OCI-LY7 (cell line): Measurements from ENCODE around the gene GALNT1. TPM values are rescaled to one million over a fixed set of nuclear protein-coding genes. Genes with fewer than 3 reads are reported as not detected.

Experiments used
- BruUV-seq: library from RNA; stranded (reverse); fragments of 400-500 nt; replicated peaks from 2 replicates; lab custom pipeline; 2021; lab: Mats Ljungman, UMichigan
- CTCF ChIA-PET: fragments of 300-600 bp; sonication (Branson Sonifier 250); formaldehyde crosslinking; loops from one replicate; lab custom pipeline; 2022; ENCODE audit warnings: antibody characterized with exemption; ENCODE audit not compliant: unreplicated experiment; lab: Charles Lee
- POLR2A ChIA-PET: fragments of 300-600 bp; sonication (Branson Sonifier 250); formaldehyde crosslinking; loops from one replicate; lab custom pipeline; 2022; ENCODE audit warnings: antibody characterized with exemption; lab: Charles Lee
- DNase-seq: peaks from one replicate; pipeline ENCODE4 v3.0.0-alpha.2; 2015; ENCODE audit warnings: low spot score
- H2AFZ ChIP-seq: fragments of 200-600 bp; sonication (generic), shearing (Covaris generic); 2 replicates; pipeline ENCODE4 v1.6.1; 2014; ENCODE audit warnings: mild to moderate bottlenecking, antibody characterized with exemption, low read length, moderate library complexity
- H3K27ac ChIP-seq: fragments of 200-600 bp; sonication (generic); 2 replicates; pipeline ENCODE4 v1.5.1; 2014; ENCODE audit warnings: mixed run types, low read depth, mild to moderate bottlenecking, moderate library complexity, low read length, inconsistent platforms; ENCODE audit not compliant: poor library complexity, severe bottlenecking
- H3K36me3 ChIP-seq: fragments of 200-600 bp; sonication (generic); 2 replicates; pipeline ENCODE4 v1.6.1; 2014; ENCODE audit warnings: mild to moderate bottlenecking, antibody characterized with exemption, low read length, moderate library complexity, mixed read lengths; ENCODE audit not compliant: insufficient read depth
- H3K4me1 ChIP-seq: fragments of 200-600 bp; sonication (generic); 2 replicates; pipeline ENCODE4 v1.5.1; 2014; ENCODE audit warnings: mild to moderate bottlenecking, low read length; ENCODE audit not compliant: insufficient read depth, poor library complexity, severe bottlenecking
- H3K4me2 ChIP-seq: fragments of 200-600 bp; sonication (generic); 2 replicates; pipeline ENCODE4 v1.6.1; 2014; ENCODE audit warnings: mild to moderate bottlenecking, low read length
- H3K4me3 ChIP-seq: fragments of 200-600 bp; sonication (generic); 2 replicates; pipeline ENCODE4 v1.5.1; 2014; ENCODE audit warnings: mild to moderate bottlenecking, low read depth, low read length; ENCODE audit not compliant: poor library complexity, severe bottlenecking
- H3K79me2 ChIP-seq: fragments of 200-600 bp; sonication (generic); 2 replicates; pipeline ENCODE4 v1.6.1; 2016; ENCODE audit warnings: low read depth, mild to moderate bottlenecking, low read length, moderate library complexity, mixed read lengths; ENCODE audit not compliant: insufficient read depth
- H3K9me2 ChIP-seq: fragments of 200-600 bp; sonication (generic); 2 replicates; pipeline ENCODE4 v1.6.1; 2016; ENCODE audit warnings: mild to moderate bottlenecking, low read length, mixed read lengths; ENCODE audit not compliant: insufficient read depth
- H3K9me3 ChIP-seq: fragments of 200-600 bp; sonication (generic); 2 replicates; pipeline ENCODE4 v1.6.1; 2014; ENCODE audit warnings: mild to moderate bottlenecking, mixed run types, low read length, mixed read lengths
- H4K20me1 ChIP-seq: fragments of 200-600 bp; sonication (generic); 2 replicates; pipeline ENCODE4 v1.6.1; 2014; ENCODE audit warnings: mild to moderate bottlenecking, antibody characterized with exemption, low read length, moderate library complexity, mixed read lengths; ENCODE audit not compliant: insufficient read depth
- EZH2phosphoT487 ChIP-seq: fragments of 200-600 bp; sonication (generic); IDR thresholded peaks from 2 replicates; pipeline ENCODE4 v1.6.1; 2018; ENCODE audit warnings: low read depth, borderline replicate concordance, mild to moderate bottlenecking, mixed run types, antibody characterized with exemption, low read length, moderate library complexity, mixed read lengths
- intact Hi-C: fragments of 100-400 bp; cut with micrococcal nuclease; formaldehyde crosslinking; loops from one replicate; pipeline ENCODE4 v1.10.0; 2022; ENCODE audit not compliant: unreplicated experiment
- total RNA-seq, 2 experiments: library from RNA; depleted of rRNA in 1 of 2; stranded (reverse); fragments of >200 nt in 1 of 2; shearing (Covaris generic) in 1 of 2; gene quantifications; 2 replicates each; pipeline ENCODE4 v1.2.3, GENCODE V29; 2014 to 2022
- TF ChIP-seq, protein P1 (sequence below): fragments of 200-600 bp; sonication (generic); conservative IDR thresholded peaks from 2 replicates; pipeline ENCODE4 v1.5.1; 2014; ENCODE audit warnings: mild to moderate bottlenecking, antibody characterized with exemption, low read length, moderate library complexity, mixed read lengths

The GALNT1 gene
- total RNA-seq, 2 experiments from 2014 or later = 22.0 to 37.2 TPM

DNA sequence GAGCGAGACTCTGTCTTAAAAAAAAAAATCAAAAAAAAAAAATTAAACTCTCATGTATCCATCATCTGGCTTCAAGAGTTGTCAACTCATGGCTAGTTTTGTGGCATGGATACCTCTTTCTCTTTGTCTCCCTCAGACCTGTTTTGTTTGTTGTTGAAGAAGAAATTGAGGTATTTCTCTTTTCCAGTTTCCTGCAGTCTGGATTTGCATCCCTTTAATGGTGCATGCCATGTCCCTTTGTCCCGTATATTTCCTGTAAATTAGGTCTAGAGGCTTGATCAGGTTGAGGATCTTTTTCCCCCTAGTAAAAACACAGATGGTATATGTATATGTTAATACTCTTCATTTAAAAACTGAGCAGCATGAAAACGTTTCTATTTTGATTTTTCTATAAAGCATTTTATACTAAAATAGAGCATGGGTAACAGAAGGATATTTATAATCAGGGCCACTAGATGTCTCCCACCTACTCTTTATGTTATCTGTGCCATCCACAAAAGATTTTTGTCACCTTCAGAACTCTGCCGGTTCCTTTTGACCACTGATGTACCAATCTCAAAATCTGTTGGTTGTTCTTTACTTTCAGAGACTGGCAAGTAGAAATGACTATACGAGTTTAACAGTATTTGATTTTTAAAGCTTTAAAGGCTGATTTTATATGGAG lies 80.1 kb downstream of the GALNT1 start:
- Histone ChIP-seq H3K4me2 (no peak overlapping the region), H3K36me3 (peaks cover 14% of the 10 kb centered on the region), H4K20me1 (no peaks in the 10 kb centered on the region), H2AFZ (no peak overlapping the region), H3K79me2 (no peaks in the 10 kb centered on the region), H3K4me1 (peaks cover 12% of the 10 kb centered on the region), H3K9me2 (no peaks in the 10 kb centered on the region), H3K27ac (no peak overlapping the region), H3K9me3 (no peaks in the 10 kb centered on the region), H3K4me3 (no peak overlapping the region)
- BruUV-seq = no TSS peak
- POLR2A ChIA-PET = no interaction called here
- TF ChIP-seq, protein P1, sequence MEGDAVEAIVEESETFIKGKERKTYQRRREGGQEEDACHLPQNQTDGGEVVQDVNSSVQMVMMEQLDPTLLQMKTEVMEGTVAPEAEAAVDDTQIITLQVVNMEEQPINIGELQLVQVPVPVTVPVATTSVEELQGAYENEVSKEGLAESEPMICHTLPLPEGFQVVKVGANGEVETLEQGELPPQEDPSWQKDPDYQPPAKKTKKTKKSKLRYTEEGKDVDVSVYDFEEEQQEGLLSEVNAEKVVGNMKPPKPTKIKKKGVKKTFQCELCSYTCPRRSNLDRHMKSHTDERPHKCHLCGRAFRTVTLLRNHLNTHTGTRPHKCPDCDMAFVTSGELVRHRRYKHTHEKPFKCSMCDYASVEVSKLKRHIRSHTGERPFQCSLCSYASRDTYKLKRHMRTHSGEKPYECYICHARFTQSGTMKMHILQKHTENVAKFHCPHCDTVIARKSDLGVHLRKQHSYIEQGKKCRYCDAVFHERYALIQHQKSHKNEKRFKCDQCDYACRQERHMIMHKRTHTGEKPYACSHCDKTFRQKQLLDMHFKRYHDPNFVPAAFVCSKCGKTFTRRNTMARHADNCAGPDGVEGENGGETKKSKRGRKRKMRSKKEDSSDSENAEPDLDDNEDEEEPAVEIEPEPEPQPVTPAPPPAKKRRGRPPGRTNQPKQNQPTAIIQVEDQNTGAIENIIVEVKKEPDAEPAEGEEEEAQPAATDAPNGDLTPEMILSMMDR = peak; percentile 67
- no peak for TF ChIP-seq EZH2phosphoT487
- intact Hi-C loops = no loop called here
- DNase-seq = peak; percentile 10
- CTCF ChIA-PET = no interaction called here

DNA sequence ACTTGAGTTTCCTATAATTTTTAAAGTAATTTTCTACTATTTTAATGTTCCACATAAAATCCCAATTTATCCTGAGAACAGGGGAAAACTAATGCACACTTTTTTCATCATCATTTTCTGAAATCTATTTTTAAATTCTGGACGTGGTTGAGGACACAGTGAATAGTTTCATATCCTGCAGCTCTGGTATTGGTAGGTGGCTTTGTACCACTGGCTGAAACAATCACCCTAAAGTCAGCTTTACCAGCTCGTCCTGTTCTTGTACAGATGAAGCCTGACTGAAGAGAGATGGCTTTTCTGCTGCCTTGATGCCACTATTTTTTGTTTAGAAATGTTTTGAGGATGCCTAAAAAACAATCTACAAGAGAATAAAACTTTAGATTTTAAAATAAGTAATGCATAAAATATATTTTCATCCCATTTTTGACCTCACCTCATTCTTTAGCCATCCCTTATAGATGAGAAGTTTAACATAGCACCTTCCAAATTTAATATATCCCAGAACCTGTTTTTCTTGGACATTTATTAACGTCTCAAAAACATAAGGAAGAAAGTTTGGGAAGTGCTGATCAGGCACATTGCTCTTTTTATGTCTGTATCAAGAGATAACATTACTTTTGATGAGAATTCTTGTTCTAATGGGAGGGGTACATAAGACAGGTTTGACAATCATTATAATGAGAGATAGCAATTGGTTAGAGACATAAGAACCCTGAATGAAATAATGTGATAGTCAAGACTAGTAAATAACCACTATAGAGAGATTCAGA lies 80.9 kb downstream of the GALNT1 start:
- CTCF ChIA-PET = no interaction called here
- H3K4me1 ChIP-seq = peaks cover 12% of the 10 kb centered on the region
- DNase-seq = peak; percentile 1
- H2AFZ ChIP-seq = no peak overlapping the region
- no peaks in the 10 kb centered on the region for H4K20me1 ChIP-seq
- BruUV-seq = no TSS peak
- H3K4me2 ChIP-seq = no peak overlapping the region
- intact Hi-C loops = no loop called here
- H3K36me3 ChIP-seq = peaks cover 14% of the 10 kb centered on the region
- no peak overlapping the region for H3K4me3 ChIP-seq
- TF ChIP-seq, protein P1 = no peak
- TF ChIP-seq EZH2phosphoT487 = no peak
- H3K27ac ChIP-seq = no peak overlapping the region
- H3K9me2 ChIP-seq = no peaks in the 10 kb centered on the region
- POLR2A ChIA-PET = no interaction called here
- H3K9me3 ChIP-seq = no peaks in the 10 kb centered on the region
- no peaks in the 10 kb centered on the region for H3K79me2 ChIP-seq
